ENCODE results near the gene SREBF2. TPM values are rescaled to one million over a fixed set of nuclear protein-coding genes. Genes with fewer than 3 reads are reported as not detected.
A peak's percentile ranks its signal among the peaks of the same experiment; 100 is the strongest.

SREBF2 gene
- total RNA-seq, 3 donors from 2014 or later (not counting 1 experiment from before 2014, with no cell fraction given), result 101 to 106 (median 105) TPM

DNA sequence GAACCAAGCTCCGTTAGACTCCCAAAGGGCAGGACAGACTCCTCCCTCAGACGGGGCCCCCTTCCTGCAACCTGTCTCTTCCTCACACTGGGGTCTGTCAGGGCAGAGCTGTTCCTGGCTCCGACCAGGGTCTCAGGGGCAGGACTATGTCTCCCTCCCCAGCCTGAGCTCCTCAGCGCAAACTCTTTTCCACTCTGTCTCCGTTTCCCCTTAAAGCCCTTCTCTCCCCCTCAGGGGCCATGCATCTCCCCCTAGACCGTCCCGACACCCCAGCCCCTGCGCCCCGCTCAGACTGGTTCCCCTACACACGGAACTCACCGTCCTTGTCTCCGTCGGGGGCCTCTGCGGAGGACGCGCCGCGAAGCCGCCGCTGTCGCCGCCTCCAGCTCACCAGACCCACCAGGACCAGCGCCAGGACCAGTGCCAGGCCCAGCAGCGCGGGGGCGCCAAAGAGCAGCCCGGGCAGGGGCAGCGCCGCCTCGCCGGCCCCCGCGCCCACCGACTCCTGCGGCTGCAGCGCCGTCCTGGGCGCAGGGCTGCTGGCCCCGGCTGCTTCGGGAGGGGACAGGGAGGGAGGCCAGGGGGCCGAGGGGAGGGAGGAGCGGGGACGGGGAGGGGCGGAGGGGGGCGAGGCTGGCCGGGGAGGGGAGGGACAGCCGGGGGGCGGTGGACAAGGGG, 93.0 kb downstream of the SREBF2 start:
- ATAC-seq (peak; percentile 85 to 93 (median 92)), DNase-seq (peak; percentile 76 to 87)
- Histone ChIP-seq H3K27me3 (ENCODE audit: control insufficient read depth, insufficient read depth, low read length) (peaks cover 6% of the 10 kb centered on the region), H3K27ac (ENCODE audit: low read length) (peak overlapping the region; percentile 73), H3K36me3 (ENCODE audit: control insufficient read depth, insufficient read depth, low read length) (no peaks in the 10 kb centered on the region), H3K9me3 (ENCODE audit: control insufficient read depth, insufficient read depth, low read length) (no peaks in the 10 kb centered on the region), H3K4me1 (ENCODE audit: control insufficient read depth, insufficient read depth, low read length) (peaks cover 40% of the 10 kb centered on the region), H3K4me3 (ENCODE audit: low read length) (peak overlapping the region; percentile 48)
- H3K4me1 Mint-ChIP-seq, result peaks cover 5 to 7% of the 10 kb centered on the region in 2 donors
- no peaks in the 10 kb centered on the region for H3K9me3 Mint-ChIP-seq
- peak overlapping the region in 1 of 2 donors; percentile 51 for H3K27ac Mint-ChIP-seq
- H3K36me3 Mint-ChIP-seq, result no peaks in the 10 kb centered on the region
- H3K4me3 Mint-ChIP-seq, result peak overlapping the region; percentile 72
- peaks cover 0 to 23% of the 10 kb centered on the region in 2 donors for H3K27me3 Mint-ChIP-seq (ENCODE audit: low read depth in 2 of 2)
- 3% methylated on average over 37 of the region's 48 CpGs for WGBS (ENCODE audit: insufficient coverage)
- TF ChIP-seq, protein P1, sequence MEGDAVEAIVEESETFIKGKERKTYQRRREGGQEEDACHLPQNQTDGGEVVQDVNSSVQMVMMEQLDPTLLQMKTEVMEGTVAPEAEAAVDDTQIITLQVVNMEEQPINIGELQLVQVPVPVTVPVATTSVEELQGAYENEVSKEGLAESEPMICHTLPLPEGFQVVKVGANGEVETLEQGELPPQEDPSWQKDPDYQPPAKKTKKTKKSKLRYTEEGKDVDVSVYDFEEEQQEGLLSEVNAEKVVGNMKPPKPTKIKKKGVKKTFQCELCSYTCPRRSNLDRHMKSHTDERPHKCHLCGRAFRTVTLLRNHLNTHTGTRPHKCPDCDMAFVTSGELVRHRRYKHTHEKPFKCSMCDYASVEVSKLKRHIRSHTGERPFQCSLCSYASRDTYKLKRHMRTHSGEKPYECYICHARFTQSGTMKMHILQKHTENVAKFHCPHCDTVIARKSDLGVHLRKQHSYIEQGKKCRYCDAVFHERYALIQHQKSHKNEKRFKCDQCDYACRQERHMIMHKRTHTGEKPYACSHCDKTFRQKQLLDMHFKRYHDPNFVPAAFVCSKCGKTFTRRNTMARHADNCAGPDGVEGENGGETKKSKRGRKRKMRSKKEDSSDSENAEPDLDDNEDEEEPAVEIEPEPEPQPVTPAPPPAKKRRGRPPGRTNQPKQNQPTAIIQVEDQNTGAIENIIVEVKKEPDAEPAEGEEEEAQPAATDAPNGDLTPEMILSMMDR (IDR thresholded peaks at IDR 0.05), result peak; percentile 78
- intact Hi-C loops (cut with micrococcal nuclease), result no loop called here

DNA sequence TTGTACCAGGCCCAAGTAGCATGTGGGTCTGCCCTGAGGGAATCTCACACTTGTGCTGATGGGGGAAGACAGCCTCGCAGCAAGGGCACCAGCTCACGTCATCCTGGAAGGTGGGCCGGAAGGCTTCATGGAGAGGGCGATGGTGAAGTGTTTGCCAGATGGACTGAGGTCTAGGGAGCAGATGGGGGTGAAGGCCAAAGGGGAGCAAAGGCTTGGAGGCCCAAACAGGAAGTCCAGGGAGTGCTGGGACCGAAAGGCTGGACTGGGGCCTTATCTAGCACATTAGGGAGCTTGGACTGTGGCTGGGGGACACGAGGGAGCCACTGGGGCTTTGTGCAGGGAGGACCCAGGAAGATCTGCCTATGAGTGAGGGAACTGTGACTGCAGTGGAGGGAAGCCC, 94.9 kb downstream of the SREBF2 start:
- ATAC-seq (no peak), DNase-seq (no peak)
- Histone ChIP-seq H3K9me3 (ENCODE audit: control insufficient read depth, insufficient read depth, low read length) (no peaks in the 10 kb centered on the region), H3K27me3 (ENCODE audit: control insufficient read depth, insufficient read depth, low read length) (peaks cover 6% of the 10 kb centered on the region), H3K27ac (ENCODE audit: low read length) (peak overlapping the region; percentile 68), H3K36me3 (ENCODE audit: control insufficient read depth, insufficient read depth, low read length) (no peaks in the 10 kb centered on the region), H3K4me3 (ENCODE audit: low read length) (no peak overlapping the region), H3K4me1 (ENCODE audit: control insufficient read depth, insufficient read depth, low read length) (peaks cover 49% of the 10 kb centered on the region)
- Mint-ChIP-seq H3K27me3 (ENCODE audit: low read depth in 2 of 2) (peaks cover 0 to 23% of the 10 kb centered on the region in 2 donors), H3K27ac (peak overlapping the region in 1 of 2 donors; percentile 22), H3K9me3 (no peaks in the 10 kb centered on the region), H3K4me1 (peaks cover 5 to 7% of the 10 kb centered on the region in 2 donors), H3K36me3 (no peaks in the 10 kb centered on the region), H3K4me3 (no peak overlapping the region)
- intact Hi-C loops (cut with micrococcal nuclease), result no loop called here
- TF ChIP-seq, protein P1 (IDR thresholded peaks at IDR 0.05), result no peak
- WGBS (ENCODE audit: insufficient coverage), result 84% methylated on average over 6 of the region's 6 CpGs

DNA sequence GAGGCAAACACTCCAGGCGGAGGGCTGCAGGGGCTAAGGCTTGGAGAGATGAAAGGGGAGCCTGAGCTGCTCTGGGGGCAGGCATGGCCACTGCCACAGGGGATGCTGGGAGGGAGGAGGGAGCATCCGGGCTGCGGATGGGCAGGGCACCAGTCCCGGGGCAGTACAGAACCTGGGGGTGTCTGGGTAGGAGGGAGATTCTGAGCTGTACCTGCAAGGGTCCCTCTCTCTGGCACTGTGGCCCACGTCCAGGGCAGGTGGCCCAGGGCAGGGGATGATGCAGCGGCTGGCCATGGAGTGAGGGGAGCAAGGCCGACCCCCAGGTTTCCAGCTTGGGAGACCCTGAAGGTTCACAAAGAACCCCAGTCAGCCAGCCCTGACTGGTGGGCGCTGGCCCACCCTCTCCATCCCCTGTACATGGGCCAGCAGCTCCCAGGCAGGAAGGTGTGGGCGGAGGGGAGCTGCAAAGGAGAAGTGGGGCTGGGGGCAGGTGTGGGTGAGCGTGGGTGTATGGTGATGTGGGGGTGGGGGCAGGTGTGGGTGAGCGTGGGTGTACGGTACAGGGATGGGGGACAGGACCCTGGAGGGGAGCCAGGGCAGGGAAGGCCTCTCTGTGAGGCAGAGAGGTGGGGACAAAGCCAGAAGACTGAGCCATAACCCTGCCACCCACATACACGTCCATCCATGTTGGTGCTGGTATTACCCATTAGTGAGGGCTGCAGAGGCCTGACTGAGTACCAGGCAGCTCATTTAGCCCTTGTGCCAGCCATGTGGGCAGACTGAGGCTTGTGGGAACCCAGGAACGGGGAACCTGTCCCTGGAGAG, 95.9 kb downstream of the SREBF2 start:
- Histone ChIP-seq H3K27me3 (ENCODE audit: control insufficient read depth, insufficient read depth, low read length) (peaks cover 6% of the 10 kb centered on the region), H3K36me3 (ENCODE audit: control insufficient read depth, insufficient read depth, low read length) (no peaks in the 10 kb centered on the region), H3K4me3 (ENCODE audit: low read length) (no peak overlapping the region), H3K4me1 (ENCODE audit: control insufficient read depth, insufficient read depth, low read length) (peaks cover 50% of the 10 kb centered on the region), H3K9me3 (ENCODE audit: control insufficient read depth, insufficient read depth, low read length) (no peaks in the 10 kb centered on the region), H3K27ac (ENCODE audit: low read length) (peak overlapping the region; percentile 68)
- Mint-ChIP-seq H3K36me3 (no peaks in the 10 kb centered on the region), H3K27ac (no peak overlapping the region), H3K4me1 (peaks cover 5 to 7% of the 10 kb centered on the region in 2 donors), H3K9me3 (no peaks in the 10 kb centered on the region), H3K27me3 (ENCODE audit: low read depth in 2 of 2) (peaks cover 0 to 23% of the 10 kb centered on the region in 2 donors), H3K4me3 (no peak overlapping the region)
- ATAC-seq, result no peak
- DNase-seq, result no peak
- 66% methylated on average over 14 of the region's 14 CpGs for WGBS (ENCODE audit: insufficient coverage)
- intact Hi-C loops (cut with micrococcal nuclease), result no loop called here
- TF ChIP-seq, protein P1 (IDR thresholded peaks at IDR 0.05), result no peak

Data from natural killer cell (primary cell).